ENCODE measurements around the gene BFSP1.

DNA sequence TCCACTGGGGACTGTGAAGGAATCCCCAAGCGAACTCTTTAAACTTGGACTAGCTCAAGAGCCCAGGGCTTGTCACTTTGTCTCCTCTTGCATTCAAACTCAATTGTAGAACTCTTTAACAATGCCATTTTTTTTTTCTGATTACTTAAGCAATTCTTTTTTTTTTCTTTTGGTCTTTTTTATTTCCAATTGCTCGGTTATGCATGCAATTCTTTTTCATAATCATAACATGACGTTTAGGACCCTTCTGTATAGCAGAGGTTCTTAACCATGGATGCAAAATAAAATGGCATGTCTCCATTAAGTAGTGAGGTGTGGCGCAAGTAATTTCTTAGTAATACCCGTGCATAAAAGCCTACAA lies 466 bp upstream of the BFSP1 start:
- TF ChIP-seq TAF1 (IDR thresholded peaks at IDR 0.05; ENCODE audit: borderline replicate concordance, low read depth, low read length) (no peak), ZBTB33 (IDR thresholded peaks at IDR 0.05; ENCODE audit: borderline replicate concordance, low read depth) (no peak), EP300 (IDR thresholded peaks at IDR 0.05; ENCODE audit: borderline replicate concordance in 1 of 2, low read depth in 1 of 2, low read length in 1 of 2) (no peak), MXI1 (IDR thresholded peaks at IDR 0.05; ENCODE audit: low read depth, low read length) (no peak), SMC3 (IDR thresholded peaks at IDR 0.05; ENCODE audit: low read depth, low read length) (no peak), POLR2AphosphoS5 (IDR thresholded peaks at IDR 0.05; ENCODE audit: low read depth, low read length) (no peak), USF1 (IDR thresholded peaks at IDR 0.05; ENCODE audit: borderline replicate concordance, low read depth) (no peak)
- TF ChIP-seq, protein P1, sequence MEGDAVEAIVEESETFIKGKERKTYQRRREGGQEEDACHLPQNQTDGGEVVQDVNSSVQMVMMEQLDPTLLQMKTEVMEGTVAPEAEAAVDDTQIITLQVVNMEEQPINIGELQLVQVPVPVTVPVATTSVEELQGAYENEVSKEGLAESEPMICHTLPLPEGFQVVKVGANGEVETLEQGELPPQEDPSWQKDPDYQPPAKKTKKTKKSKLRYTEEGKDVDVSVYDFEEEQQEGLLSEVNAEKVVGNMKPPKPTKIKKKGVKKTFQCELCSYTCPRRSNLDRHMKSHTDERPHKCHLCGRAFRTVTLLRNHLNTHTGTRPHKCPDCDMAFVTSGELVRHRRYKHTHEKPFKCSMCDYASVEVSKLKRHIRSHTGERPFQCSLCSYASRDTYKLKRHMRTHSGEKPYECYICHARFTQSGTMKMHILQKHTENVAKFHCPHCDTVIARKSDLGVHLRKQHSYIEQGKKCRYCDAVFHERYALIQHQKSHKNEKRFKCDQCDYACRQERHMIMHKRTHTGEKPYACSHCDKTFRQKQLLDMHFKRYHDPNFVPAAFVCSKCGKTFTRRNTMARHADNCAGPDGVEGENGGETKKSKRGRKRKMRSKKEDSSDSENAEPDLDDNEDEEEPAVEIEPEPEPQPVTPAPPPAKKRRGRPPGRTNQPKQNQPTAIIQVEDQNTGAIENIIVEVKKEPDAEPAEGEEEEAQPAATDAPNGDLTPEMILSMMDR (IDR thresholded peaks at IDR 0.05) = no peak
- TF ChIP-seq, protein P2, sequence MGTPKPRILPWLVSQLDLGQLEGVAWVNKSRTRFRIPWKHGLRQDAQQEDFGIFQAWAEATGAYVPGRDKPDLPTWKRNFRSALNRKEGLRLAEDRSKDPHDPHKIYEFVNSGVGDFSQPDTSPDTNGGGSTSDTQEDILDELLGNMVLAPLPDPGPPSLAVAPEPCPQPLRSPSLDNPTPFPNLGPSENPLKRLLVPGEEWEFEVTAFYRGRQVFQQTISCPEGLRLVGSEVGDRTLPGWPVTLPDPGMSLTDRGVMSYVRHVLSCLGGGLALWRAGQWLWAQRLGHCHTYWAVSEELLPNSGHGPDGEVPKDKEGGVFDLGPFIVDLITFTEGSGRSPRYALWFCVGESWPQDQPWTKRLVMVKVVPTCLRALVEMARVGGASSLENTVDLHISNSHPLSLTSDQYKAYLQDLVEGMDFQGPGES (IDR thresholded peaks at IDR 0.05; ENCODE audit: low read depth, low read length) = no peak

All from SK-N-SH (cell line).